Measurements from ENCODE around the gene TMC1.

TMC1 gene

GRCh38 chr9:72812559-72813111 lies 291.2 kb downstream of the TMC1 start:
- Mint-ChIP-seq H3K4me3 (no peak overlapping the region), H3K36me3 (ENCODE audit: low read depth) (no peaks in the 10 kb centered on the region), H3K27ac (no peak overlapping the region), H3K27me3 (ENCODE audit: low read depth) (no peaks in the 10 kb centered on the region), H3K4me1 (ENCODE audit: low read depth) (no peaks in the 10 kb centered on the region), H3K9me3 (no peaks in the 10 kb centered on the region)
- no peak for DNase-seq (ENCODE audit: low spot score)

- no peaks in the 10 kb centered on the region for H3K27me3 Mint-ChIP-seq (ENCODE audit: low read depth)
- H3K4me1 Mint-ChIP-seq (ENCODE audit: low read depth): no peaks in the 10 kb centered on the region
- H3K27ac Mint-ChIP-seq: no peak overlapping the region
- DNase-seq (ENCODE audit: low spot score): no peak
- no peaks in the 10 kb centered on the region for H3K36me3 Mint-ChIP-seq (ENCODE audit: low read depth)
- no peaks in the 10 kb centered on the region for H3K9me3 Mint-ChIP-seq
- H3K4me3 Mint-ChIP-seq: no peak overlapping the region
Measured at GRCh38 chr9:72813544-72813943, 292.1 kb downstream of the TMC1 start.

- Mint-ChIP-seq H3K4me1 (ENCODE audit: low read depth) (no peaks in the 10 kb centered on the region), H3K27ac (no peak overlapping the region), H3K4me3 (no peak overlapping the region), H3K36me3 (ENCODE audit: low read depth) (no peaks in the 10 kb centered on the region), H3K27me3 (ENCODE audit: low read depth) (no peaks in the 10 kb centered on the region), H3K9me3 (no peaks in the 10 kb centered on the region)
- DNase-seq (ENCODE audit: low spot score): no peak
Measured at GRCh38 chr9:72814083-72814597, 292.7 kb downstream of the TMC1 start.

GRCh38 chr9:72816666-72817065 lies 295.3 kb downstream of the TMC1 start:
- Mint-ChIP-seq H3K27me3 (ENCODE audit: low read depth) (no peaks in the 10 kb centered on the region), H3K4me1 (ENCODE audit: low read depth) (no peaks in the 10 kb centered on the region), H3K4me3 (no peak overlapping the region), H3K27ac (no peak overlapping the region), H3K36me3 (ENCODE audit: low read depth) (no peaks in the 10 kb centered on the region), H3K9me3 (no peaks in the 10 kb centered on the region)
- no peak for DNase-seq (ENCODE audit: low spot score)

GRCh38 chr9:72817413-72817812 lies 296.0 kb downstream of the TMC1 start:
- Mint-ChIP-seq H3K27ac (no peak overlapping the region), H3K4me1 (ENCODE audit: low read depth) (no peaks in the 10 kb centered on the region), H3K27me3 (ENCODE audit: low read depth) (no peaks in the 10 kb centered on the region), H3K9me3 (no peaks in the 10 kb centered on the region), H3K4me3 (no peak overlapping the region), H3K36me3 (ENCODE audit: low read depth) (no peaks in the 10 kb centered on the region)
- DNase-seq (ENCODE audit: low spot score): no peak

GRCh38 chr9:72818385-72818784 lies 297.0 kb downstream of the TMC1 start:
- no peak for DNase-seq (ENCODE audit: low spot score)
- H3K4me3 Mint-ChIP-seq: no peak overlapping the region
- H3K36me3 Mint-ChIP-seq (ENCODE audit: low read depth): no peaks in the 10 kb centered on the region
- no peaks in the 10 kb centered on the region for H3K9me3 Mint-ChIP-seq
- no peaks in the 10 kb centered on the region for H3K4me1 Mint-ChIP-seq (ENCODE audit: low read depth)
- no peak overlapping the region for H3K27ac Mint-ChIP-seq
- no peaks in the 10 kb centered on the region for H3K27me3 Mint-ChIP-seq (ENCODE audit: low read depth)

GRCh38 chr9:72823971-72824370 lies 302.6 kb downstream of the TMC1 start:
- Mint-ChIP-seq H3K4me1 (ENCODE audit: low read depth) (no peaks in the 10 kb centered on the region), H3K4me3 (no peak overlapping the region), H3K9me3 (no peaks in the 10 kb centered on the region), H3K27me3 (ENCODE audit: low read depth) (peaks cover 2% of the 10 kb centered on the region), H3K27ac (no peak overlapping the region), H3K36me3 (ENCODE audit: low read depth) (no peaks in the 10 kb centered on the region)
- DNase-seq (ENCODE audit: low spot score): no peak

GRCh38 chr9:72826996-72827949 lies 305.9 kb downstream of the TMC1 start:
- Mint-ChIP-seq H3K36me3 (ENCODE audit: low read depth) (no peaks in the 10 kb centered on the region), H3K4me3 (no peak overlapping the region), H3K9me3 (no peaks in the 10 kb centered on the region)

GRCh38 chr9:72827950-72828731 lies 306.7 kb downstream of the TMC1 start:
- Mint-ChIP-seq H3K4me3 (no peak overlapping the region), H3K9me3 (no peaks in the 10 kb centered on the region), H3K27ac (no peak overlapping the region), H3K4me1 (ENCODE audit: low read depth) (no peaks in the 10 kb centered on the region), H3K36me3 (ENCODE audit: low read depth) (no peaks in the 10 kb centered on the region), H3K27me3 (ENCODE audit: low read depth) (peaks cover 2% of the 10 kb centered on the region)
- no peak for DNase-seq (ENCODE audit: low spot score)

More at GRCh38 chr9:72826996-72827949, 305.9 kb downstream of the TMC1 start:
- no peak for DNase-seq (ENCODE audit: low spot score)
- H3K27me3 Mint-ChIP-seq (ENCODE audit: low read depth): peaks cover 2% of the 10 kb centered on the region
- H3K27ac Mint-ChIP-seq: no peak overlapping the region
- no peaks in the 10 kb centered on the region for H3K4me1 Mint-ChIP-seq (ENCODE audit: low read depth)

- Mint-ChIP-seq H3K27ac (no peak overlapping the region), H3K9me3 (no peaks in the 10 kb centered on the region), H3K27me3 (ENCODE audit: low read depth) (peaks cover 2% of the 10 kb centered on the region), H3K4me3 (no peak overlapping the region), H3K36me3 (ENCODE audit: low read depth) (no peaks in the 10 kb centered on the region), H3K4me1 (ENCODE audit: low read depth) (no peaks in the 10 kb centered on the region)
- DNase-seq (ENCODE audit: low spot score): no peak
Measured at GRCh38 chr9:72834994-72835393, 313.6 kb downstream of the TMC1 start.

- Mint-ChIP-seq H3K9me3 (no peaks in the 10 kb centered on the region), H3K27me3 (ENCODE audit: low read depth) (peaks cover 2% of the 10 kb centered on the region), H3K4me3 (no peak overlapping the region), H3K4me1 (ENCODE audit: low read depth) (no peaks in the 10 kb centered on the region), H3K27ac (no peak overlapping the region), H3K36me3 (ENCODE audit: low read depth) (no peaks in the 10 kb centered on the region)
- no peak for DNase-seq (ENCODE audit: low spot score)
Measured at GRCh38 chr9:72836790-72837189, 315.4 kb downstream of the TMC1 start.

GRCh38 chr9:72839085-72839484 lies 317.7 kb downstream of the TMC1 start:
- no peak overlapping the region for H3K4me3 Mint-ChIP-seq
- no peaks in the 10 kb centered on the region for H3K9me3 Mint-ChIP-seq
- H3K27ac Mint-ChIP-seq: no peak overlapping the region
- H3K4me1 Mint-ChIP-seq (ENCODE audit: low read depth): no peaks in the 10 kb centered on the region
- DNase-seq (ENCODE audit: low spot score): no peak
- no peaks in the 10 kb centered on the region for H3K36me3 Mint-ChIP-seq (ENCODE audit: low read depth)
- peaks cover 2% of the 10 kb centered on the region for H3K27me3 Mint-ChIP-seq (ENCODE audit: low read depth)

- no peak overlapping the region for H3K27ac Mint-ChIP-seq
- no peak overlapping the region for H3K4me3 Mint-ChIP-seq
- H3K4me1 Mint-ChIP-seq (ENCODE audit: low read depth): no peaks in the 10 kb centered on the region
- H3K36me3 Mint-ChIP-seq (ENCODE audit: low read depth): no peaks in the 10 kb centered on the region
- no peak for DNase-seq (ENCODE audit: low spot score)
- H3K27me3 Mint-ChIP-seq (ENCODE audit: low read depth): no peaks in the 10 kb centered on the region
- peaks cover 8% of the 10 kb centered on the region for H3K9me3 Mint-ChIP-seq
Measured at GRCh38 chr9:72843520-72844439, 322.4 kb downstream of the TMC1 start.
